Neuron (in vitro differentiated cells): ENCODE results near the gene CEACAM21.

Experiments used
- H2AFZ ChIP-seq: one replicate; pipeline ENCODE4 v1.6.1; 2013; ENCODE audit warnings: low read depth, mild to moderate bottlenecking, inconsistent platforms, low read length, moderate library complexity
- H3K27me3 ChIP-seq: one replicate; pipeline ENCODE4 v1.6.1; 2013; ENCODE audit warnings: low read length; ENCODE audit not compliant: insufficient read depth
- H3K36me3 ChIP-seq: one replicate; pipeline ENCODE4 v1.6.1; 2013; ENCODE audit warnings: low read length; ENCODE audit not compliant: insufficient read depth
- H3K4me1 ChIP-seq: one replicate; pipeline ENCODE4 v1.6.1; 2013; ENCODE audit warnings: low read length; ENCODE audit not compliant: insufficient read depth
- H3K4me3 ChIP-seq: 2 replicates; pipeline ENCODE4 v1.5.1; 2013; ENCODE audit warnings: mild to moderate bottlenecking, low read length, moderate library complexity
- H3K9me3 ChIP-seq: one replicate; pipeline ENCODE4 v1.6.1; 2013; ENCODE audit warnings: low read length

The CEACAM21 gene

DNA sequence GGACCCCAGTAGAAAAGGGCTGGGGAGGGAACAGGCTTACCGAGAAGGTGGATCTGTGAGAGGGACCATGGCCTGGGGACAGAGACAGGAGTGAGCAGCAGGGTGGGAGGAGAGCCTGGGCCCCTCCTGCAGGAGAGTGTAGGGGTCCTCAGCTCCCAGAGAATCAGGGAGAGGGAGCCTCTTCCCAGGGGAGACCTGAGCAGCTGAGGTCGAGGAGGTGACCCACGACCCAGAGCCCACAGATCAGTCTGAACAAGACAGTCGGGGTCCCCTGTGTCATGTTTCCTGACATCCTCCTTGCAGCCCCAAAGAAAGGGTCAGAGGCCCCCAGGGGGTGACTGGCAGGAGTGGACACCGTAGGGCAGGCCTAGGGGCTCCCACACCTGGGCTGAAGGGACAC lies 44.2 kb downstream of the CEACAM21 start:
- Histone ChIP-seq H3K4me1 (no peaks in the 10 kb centered on the region), H3K9me3 (no peaks in the 10 kb centered on the region), H3K27me3 (peaks cover 20% of the 10 kb centered on the region), H2AFZ (no peak overlapping the region), H3K36me3 (no peaks in the 10 kb centered on the region), H3K4me3 (no peak overlapping the region)

DNA sequence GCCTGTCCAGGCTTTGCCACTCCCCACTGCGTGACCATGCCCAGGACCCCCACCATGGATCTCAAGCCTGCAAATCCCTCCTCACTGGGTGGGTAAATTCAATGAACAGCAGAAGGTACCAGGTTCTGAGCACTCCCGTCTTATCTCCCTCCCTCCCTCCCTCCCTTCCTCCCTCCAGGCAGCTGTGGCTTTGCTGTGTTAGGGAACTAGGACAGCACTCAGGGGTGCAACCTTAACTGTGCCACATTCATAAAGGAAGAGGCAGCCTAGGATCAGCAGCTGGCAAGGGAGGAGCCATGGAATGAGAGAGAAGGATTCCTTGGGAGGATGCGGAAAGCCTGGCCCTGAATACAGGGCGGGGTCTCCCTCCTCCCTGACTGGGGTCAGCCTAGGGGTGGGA lies 45.3 kb downstream of the CEACAM21 start:
- Histone ChIP-seq H3K27me3 (peaks cover 23% of the 10 kb centered on the region), H3K36me3 (no peaks in the 10 kb centered on the region), H3K9me3 (no peaks in the 10 kb centered on the region), H2AFZ (no peak overlapping the region), H3K4me1 (no peaks in the 10 kb centered on the region), H3K4me3 (no peak overlapping the region)

DNA sequence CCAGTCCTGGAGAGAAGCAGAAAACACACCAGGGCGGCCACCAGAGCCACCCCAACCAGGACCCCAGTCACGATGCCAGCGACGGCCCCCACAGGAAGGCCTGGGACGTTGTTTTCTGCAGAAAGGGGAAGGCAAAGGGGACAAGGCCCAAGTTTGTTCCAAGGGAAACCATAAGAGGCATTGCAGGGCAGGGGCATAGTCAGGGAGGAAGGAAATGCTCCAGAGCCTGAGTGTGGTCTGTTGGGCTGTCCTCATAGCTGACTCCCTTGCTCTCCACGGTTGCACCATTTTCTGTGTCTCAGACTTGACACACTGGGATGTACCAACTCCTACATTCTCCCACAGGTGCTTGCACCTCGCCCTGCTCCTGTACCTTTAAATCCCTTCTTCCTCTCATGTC lies 45.7 kb downstream of the CEACAM21 start:
- Histone ChIP-seq H3K9me3 (no peaks in the 10 kb centered on the region), H3K27me3 (peaks cover 23% of the 10 kb centered on the region), H3K36me3 (no peaks in the 10 kb centered on the region), H3K4me3 (no peak overlapping the region), H2AFZ (no peak overlapping the region), H3K4me1 (no peaks in the 10 kb centered on the region)

DNA sequence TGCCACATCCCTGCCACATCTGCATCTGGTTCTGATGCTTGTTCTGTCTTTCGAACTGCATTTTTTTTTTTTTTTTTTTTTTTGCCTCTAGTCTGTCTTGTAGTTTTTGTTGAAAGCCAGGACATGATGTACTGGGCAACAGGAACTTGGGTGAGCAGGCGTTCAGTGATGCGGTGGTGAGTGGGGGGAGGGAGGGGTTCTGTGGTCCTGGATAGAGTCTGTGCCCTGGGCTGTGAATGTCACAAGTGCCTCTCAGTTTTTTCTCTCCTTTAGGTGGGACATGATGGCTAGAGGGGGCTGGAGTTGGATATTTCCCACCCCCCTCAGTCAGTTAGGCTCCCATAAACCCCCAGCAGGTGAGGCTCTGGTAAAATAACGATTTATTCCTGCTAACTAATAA lies 47.4 kb downstream of the CEACAM21 start:
- H3K4me3 ChIP-seq, result no peak overlapping the region
- H3K27me3 ChIP-seq, result peaks cover 33% of the 10 kb centered on the region
- no peaks in the 10 kb centered on the region for H3K36me3 ChIP-seq
- no peaks in the 10 kb centered on the region for H3K4me1 ChIP-seq
- H3K9me3 ChIP-seq, result no peaks in the 10 kb centered on the region
- H2AFZ ChIP-seq, result no peak overlapping the region

DNA sequence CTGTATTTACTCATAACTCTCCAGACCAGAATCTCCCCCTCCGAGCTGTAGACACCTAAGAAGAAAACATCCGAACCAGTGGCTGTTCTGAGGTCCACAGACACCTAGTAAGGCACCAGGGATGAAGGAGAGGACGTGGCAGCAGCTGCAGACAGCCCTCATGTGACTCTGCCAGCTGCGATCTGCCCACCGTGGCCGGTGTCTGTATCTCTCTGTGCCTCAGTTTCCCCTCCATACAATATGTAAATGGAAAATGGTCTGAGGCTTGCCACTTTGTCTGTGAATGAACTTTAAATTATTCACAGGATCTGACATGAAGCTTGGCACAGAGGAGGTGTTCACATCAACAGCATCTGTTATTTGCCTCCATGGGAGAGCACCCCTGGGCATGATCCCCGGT lies 48.5 kb downstream of the CEACAM21 start:
- H3K27me3 ChIP-seq, result peaks cover 33% of the 10 kb centered on the region
- H3K9me3 ChIP-seq, result no peaks in the 10 kb centered on the region
- H3K4me3 ChIP-seq, result no peak overlapping the region
- no peak overlapping the region for H2AFZ ChIP-seq
- H3K36me3 ChIP-seq, result no peaks in the 10 kb centered on the region
- no peaks in the 10 kb centered on the region for H3K4me1 ChIP-seq

DNA sequence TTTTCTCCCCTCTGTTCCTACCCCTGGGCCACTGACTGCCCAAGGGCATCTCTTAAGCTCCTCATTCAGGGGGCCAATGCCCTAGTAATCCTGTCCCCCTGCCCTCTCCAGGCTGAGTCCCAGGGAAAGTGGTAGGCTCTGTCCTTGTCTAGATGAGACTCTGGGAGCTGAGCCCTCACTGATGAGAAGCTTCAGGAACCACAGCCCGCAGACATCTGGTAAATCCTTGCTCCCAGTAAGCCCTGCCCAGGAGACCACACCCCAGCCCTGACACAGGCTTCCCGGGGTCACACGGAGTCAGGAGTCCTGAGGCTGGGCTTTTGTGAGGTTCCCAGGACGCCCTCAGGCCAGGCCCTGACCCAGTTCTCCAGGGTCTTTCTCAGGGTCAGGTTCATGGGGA lies 49.0 kb downstream of the CEACAM21 start:
- H3K27me3 ChIP-seq, result peaks cover 33% of the 10 kb centered on the region
- H3K4me1 ChIP-seq, result no peaks in the 10 kb centered on the region
- no peaks in the 10 kb centered on the region for H3K36me3 ChIP-seq
- H3K9me3 ChIP-seq, result no peaks in the 10 kb centered on the region
- H3K4me3 ChIP-seq, result no peak overlapping the region
- H2AFZ ChIP-seq, result no peak overlapping the region

DNA sequence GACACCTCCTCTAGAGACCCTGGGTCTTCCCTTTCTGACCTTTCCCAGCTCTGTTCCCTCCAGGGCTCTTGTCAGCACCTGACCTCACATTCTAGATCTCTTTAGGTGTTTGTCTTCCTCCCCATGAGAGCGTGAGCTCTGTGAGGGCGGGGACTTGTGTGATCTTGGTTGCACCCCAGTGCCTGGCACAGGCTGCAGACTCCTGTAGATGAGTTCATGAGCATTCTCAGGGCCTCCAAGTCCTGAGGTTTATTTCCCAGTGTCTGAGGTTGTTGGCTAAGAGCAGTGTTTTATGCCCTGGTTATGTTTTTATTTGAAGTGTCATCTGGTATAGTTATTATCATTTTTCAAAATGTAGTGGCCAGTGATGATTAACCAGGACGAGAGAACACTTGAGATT lies 50.3 kb downstream of the CEACAM21 start:
- Histone ChIP-seq H3K27me3 (peaks cover 30% of the 10 kb centered on the region), H3K4me3 (no peak overlapping the region), H3K36me3 (no peaks in the 10 kb centered on the region), H3K9me3 (no peaks in the 10 kb centered on the region), H3K4me1 (no peaks in the 10 kb centered on the region), H2AFZ (no peak overlapping the region)

DNA sequence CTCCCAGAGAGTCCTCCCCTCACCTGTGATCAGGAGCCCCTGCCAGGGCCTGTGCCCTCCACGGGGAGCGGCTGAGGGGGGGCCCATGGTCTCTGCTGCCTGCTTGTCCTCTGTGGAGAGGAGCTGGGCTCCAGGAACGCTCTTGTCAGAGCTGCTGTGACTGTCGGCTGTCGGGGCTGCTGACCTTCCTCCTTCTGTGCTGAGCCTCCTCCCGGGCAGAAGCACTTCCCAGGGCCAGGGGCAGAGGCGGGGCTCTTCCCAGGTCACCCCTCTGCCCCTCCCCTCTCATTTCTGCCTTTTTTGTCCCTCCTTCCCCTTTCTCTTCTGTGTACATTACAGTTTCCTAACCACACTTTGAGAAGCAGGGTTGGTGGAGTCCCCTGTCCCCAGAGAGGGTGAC lies 50.9 kb downstream of the CEACAM21 start, which contains the start of gene CEACAM4:
Gene CEACAM4 (minus strand): TSS at position 198 of the 400 bp plus-strand sequence. CDS start 111 bp downstream, at position 87.
- Histone ChIP-seq H3K27me3 (peaks cover 27% of the 10 kb centered on the region), H3K4me1 (no peaks in the 10 kb centered on the region), H3K4me3 (no peak within 1 kb of the TSS), H3K36me3 (no peaks in the 10 kb centered on the region), H3K9me3 (no peaks in the 10 kb centered on the region), H2AFZ (no peak within 1 kb of the TSS)

DNA sequence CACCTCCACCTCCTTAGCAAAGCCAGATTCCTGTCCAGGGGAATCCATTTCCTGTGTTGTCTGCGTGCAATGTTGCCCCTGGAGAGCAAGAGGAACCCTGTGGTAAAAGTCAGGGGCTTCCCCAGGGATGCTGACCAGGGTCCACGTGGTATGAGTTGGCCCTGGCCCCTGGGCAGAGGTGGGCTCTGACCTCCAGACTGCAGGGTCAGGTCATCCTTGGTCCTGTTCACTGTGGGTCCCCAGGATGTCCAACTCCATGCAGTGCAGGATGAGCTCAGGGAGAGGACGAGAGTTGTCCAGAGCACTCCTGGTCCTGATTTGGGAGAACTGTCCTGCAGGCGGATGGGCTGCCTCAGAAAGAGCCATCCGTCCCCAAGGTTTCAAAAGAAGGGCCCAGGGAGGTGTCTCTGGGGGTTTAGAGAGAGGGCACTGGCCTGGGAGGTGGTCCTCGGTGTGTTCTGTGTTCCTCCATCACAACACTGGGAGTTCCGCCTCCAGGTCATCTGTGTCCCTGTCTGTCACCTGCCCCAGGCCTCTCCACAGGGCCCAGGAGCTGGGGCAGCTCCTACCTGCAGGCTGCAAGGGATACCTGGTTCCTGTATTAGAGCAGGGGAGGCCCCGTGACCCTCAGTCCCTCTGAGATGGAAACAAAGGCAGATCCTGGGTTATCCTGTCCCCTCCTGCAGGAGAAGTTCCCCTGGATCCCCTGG lies 52.2 kb downstream of the CEACAM21 start:
- no peak overlapping the region for H3K4me3 ChIP-seq
- H3K9me3 ChIP-seq, result no peaks in the 10 kb centered on the region
- H3K27me3 ChIP-seq, result peaks cover 27% of the 10 kb centered on the region
- no peaks in the 10 kb centered on the region for H3K36me3 ChIP-seq
- H3K4me1 ChIP-seq, result no peaks in the 10 kb centered on the region
- H2AFZ ChIP-seq, result no peak overlapping the region
